ENCODE measurements around the gene TMEM240.
"Not testable (repeated sequence)": the region's sequence is repeated elsewhere in the genome, so short reads cannot be mapped to it uniquely, and the experiment has no call there.

- not testable (repeated sequence) for TF ChIP-seq CTCF (conservative IDR thresholded peaks at IDR 0.05; ENCODE audit: low read length); EZH2phosphoT487 (IDR thresholded peaks at IDR 0.05; ENCODE audit: borderline replicate concordance, low read depth, low read length)
Measured at GRCh38 chr1:1533176-1533893, 7.1 kb downstream of the TMEM240 start.
